Esophagus muscularis mucosa (tissue), 3 donors: ENCODE data around the gene EMD.

Source experiments
- POLR2A ChIP-seq: fragments of 450-650 bp; IDR thresholded peaks from one replicate; pipeline ENCODE4 v1.6.1; 2017; ENCODE audit warnings: antibody characterized with exemption, moderate library complexity, mild to moderate bottlenecking, low read depth
- TF ChIP-seq, protein P1 (sequence below), 3 experiments: fragments of 200-600 bp in 2 of 3; fragments of 450-650 bp in 1 of 3; sonication (generic) in 2 of 3; IDR thresholded peaks; one replicate each; pipeline ENCODE4 v1.5.1; 2017 to 2019; ENCODE audit warnings: antibody characterized with exemption in 3 of 3, mild to moderate bottlenecking in 2 of 3, moderate library complexity in 1 of 3

DNA sequence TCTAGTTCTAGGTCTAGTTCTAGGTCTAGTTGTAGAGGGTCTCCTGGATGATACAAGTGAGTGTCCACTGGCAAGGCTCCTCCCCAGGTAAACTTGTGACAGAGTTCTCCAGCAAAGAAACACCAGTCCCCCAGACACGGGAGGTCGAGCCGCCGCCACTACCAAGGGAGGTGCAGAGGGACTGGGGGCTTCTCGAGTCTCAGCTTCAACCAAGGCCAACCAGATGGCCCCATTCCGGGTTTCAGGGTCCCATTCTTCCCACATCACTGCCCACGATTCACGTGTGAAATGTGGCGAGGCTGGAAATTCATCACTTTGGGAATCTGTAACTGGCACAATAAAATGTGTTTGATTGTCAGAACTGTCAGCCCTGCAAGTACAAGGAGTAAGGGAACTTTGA lies 46.0 kb upstream of the EMD start:
- TF ChIP-seq, protein P1, sequence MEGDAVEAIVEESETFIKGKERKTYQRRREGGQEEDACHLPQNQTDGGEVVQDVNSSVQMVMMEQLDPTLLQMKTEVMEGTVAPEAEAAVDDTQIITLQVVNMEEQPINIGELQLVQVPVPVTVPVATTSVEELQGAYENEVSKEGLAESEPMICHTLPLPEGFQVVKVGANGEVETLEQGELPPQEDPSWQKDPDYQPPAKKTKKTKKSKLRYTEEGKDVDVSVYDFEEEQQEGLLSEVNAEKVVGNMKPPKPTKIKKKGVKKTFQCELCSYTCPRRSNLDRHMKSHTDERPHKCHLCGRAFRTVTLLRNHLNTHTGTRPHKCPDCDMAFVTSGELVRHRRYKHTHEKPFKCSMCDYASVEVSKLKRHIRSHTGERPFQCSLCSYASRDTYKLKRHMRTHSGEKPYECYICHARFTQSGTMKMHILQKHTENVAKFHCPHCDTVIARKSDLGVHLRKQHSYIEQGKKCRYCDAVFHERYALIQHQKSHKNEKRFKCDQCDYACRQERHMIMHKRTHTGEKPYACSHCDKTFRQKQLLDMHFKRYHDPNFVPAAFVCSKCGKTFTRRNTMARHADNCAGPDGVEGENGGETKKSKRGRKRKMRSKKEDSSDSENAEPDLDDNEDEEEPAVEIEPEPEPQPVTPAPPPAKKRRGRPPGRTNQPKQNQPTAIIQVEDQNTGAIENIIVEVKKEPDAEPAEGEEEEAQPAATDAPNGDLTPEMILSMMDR (IDR thresholded peaks at IDR 0.05) = no peak
- no peak for TF ChIP-seq POLR2A
